GM04503 (cell line): ENCODE measurements around the gene ZBTB7C.

Source experiments
- DNase-seq: peaks from one replicate; pipeline ENCODE4 v3.0.0-alpha.2; 2012; ENCODE audit warnings: low read depth

The ZBTB7C gene

GRCh38 chr18:48019557-48020325 is 389.4 kb downstream of the ZBTB7C start:
- no peak for DNase-seq

GRCh38 chr18:48018851-48019250 is 390.3 kb downstream of the ZBTB7C start:
- no peak for DNase-seq

- DNase-seq, result no peak
These were observed 391.5 kb downstream of the ZBTB7C start for GRCh38 chr18:48017635-48018034.

- no peak for DNase-seq
These were observed 396.0 kb downstream of the ZBTB7C start for GRCh38 chr18:48013162-48013561.

GRCh38 chr18:48011926-48012465 is 397.2 kb downstream of the ZBTB7C start:
- DNase-seq, result no peak

GRCh38 chr18:48010264-48010663 is 398.9 kb downstream of the ZBTB7C start:
- DNase-seq, result no peak

- DNase-seq, result no peak
These were observed 400.0 kb downstream of the ZBTB7C start for GRCh38 chr18:48009116-48009745.

GRCh38 chr18:48007955-48008701 is 401.1 kb downstream of the ZBTB7C start:
- no peak for DNase-seq

GRCh38 chr18:48007381-48007780 is 401.8 kb downstream of the ZBTB7C start:
- DNase-seq, result no peak

- DNase-seq, result no peak
These were observed 402.6 kb downstream of the ZBTB7C start for GRCh38 chr18:48006415-48007175.

- no peak for DNase-seq
These were observed 404.6 kb downstream of the ZBTB7C start for GRCh38 chr18:48004577-48004976.

GRCh38 chr18:48003426-48004349 is 405.5 kb downstream of the ZBTB7C start:
- no peak for DNase-seq

GRCh38 chr18:48002933-48003365 is 406.2 kb downstream of the ZBTB7C start:
- DNase-seq, result no peak

GRCh38 chr18:48000701-48001100 is 408.5 kb downstream of the ZBTB7C start:
- no peak for DNase-seq

- DNase-seq, result no peak
These were observed 409.4 kb downstream of the ZBTB7C start for GRCh38 chr18:47999801-48000248.

- no peak for DNase-seq
These were observed 411.8 kb downstream of the ZBTB7C start for GRCh38 chr18:47997338-47997780.

- no peak for DNase-seq
These were observed 413.1 kb downstream of the ZBTB7C start for GRCh38 chr18:47996091-47996541.

GRCh38 chr18:47995654-47996053 is 413.5 kb downstream of the ZBTB7C start:
- DNase-seq, result no peak

- no peak for DNase-seq
These were observed 415.8 kb downstream of the ZBTB7C start for GRCh38 chr18:47993409-47993808.

- no peak for DNase-seq
These were observed 416.2 kb downstream of the ZBTB7C start for GRCh38 chr18:47992976-47993375.
